GM18951 (cell line): ENCODE results near the gene CYSTM1.

Experiments
- POLR2A ChIP-seq: IDR thresholded peaks from 4 replicates; pipeline ENCODE4 v1.6.1; 2011; ENCODE audit warnings: mild to moderate bottlenecking; ENCODE audit not compliant: insufficient read length, insufficient read depth; ENCODE audit errors: extremely low read depth
- in situ Hi-C: fragments of 300-500 bp; cut with MboI; formaldehyde crosslinking; loops from one replicate; pipeline ENCODE4 v1.12.0; 2022; ENCODE audit warnings: low sequenced_read_pairs, mixed read lengths, inconsistent platforms; ENCODE audit not compliant: unreplicated experiment

The CYSTM1 gene

GRCh38 chr5:140258016-140258415, 83.0 kb downstream of the CYSTM1 start:
- in situ Hi-C loops: loop anchor here (5.0 kb wide), 1 partner anchor 74 kb away; no protein-coding TSS in a partner anchor

DNA sequence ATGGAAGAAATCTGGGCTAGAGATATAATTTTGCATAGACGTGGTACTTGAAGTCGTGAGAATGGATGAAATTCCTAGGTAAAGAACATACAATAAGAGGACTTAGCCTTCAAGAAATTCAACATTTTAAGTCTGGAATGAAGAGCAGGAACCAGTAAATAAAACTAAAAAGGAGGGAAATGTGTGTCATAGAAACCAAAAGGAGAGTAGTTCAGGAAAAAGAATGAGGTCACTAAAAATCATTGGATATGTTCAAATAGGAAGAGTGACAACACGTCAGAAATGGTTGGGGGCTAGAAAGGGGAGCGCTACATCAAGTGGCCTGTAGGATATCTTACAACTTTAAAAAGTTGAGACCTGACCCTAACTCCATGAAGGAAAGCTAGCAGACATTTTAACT, 83.9 kb downstream of the CYSTM1 start:
- no peak for TF ChIP-seq POLR2A
- in situ Hi-C loops: loop anchor here (5.0 kb wide), 1 partner anchor 73 kb away; no protein-coding TSS in a partner anchor

More at GRCh38 chr5:140258016-140258415, 83.0 kb downstream of the CYSTM1 start:
- TF ChIP-seq POLR2A: no peak

GRCh38 chr5:140259500-140259899, 84.5 kb downstream of the CYSTM1 start:
- TF ChIP-seq POLR2A: no peak
- in situ Hi-C loops: loop anchor here (5.0 kb wide), 1 partner anchor 73 kb away; no protein-coding TSS in a partner anchor

DNA sequence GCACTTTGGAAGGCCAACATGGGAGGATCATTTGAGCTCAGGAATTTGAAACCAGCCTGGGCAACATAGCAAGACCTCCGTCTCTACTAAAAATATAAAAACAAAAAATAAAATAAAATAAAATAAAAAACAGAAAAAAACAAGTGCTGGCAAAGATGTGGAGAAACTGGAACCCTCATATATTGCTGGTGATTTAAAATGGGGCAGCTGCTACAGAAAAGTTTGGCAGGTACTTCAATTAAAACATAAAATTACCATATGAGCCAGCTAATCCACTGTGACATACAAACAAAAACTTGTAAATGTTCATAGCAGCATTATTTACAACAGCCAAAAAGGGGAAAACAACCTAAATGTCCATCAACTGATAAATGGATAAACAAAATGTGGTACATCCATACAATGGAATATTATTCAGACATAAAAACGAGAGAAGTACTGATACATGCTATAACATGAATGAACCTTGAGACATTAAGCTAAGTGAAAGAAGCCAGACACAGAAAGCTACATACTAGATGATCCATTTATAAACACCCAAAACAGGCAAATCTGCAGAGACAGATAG, 85.2 kb downstream of the CYSTM1 start:
- TF ChIP-seq POLR2A: no peak
- in situ Hi-C loops: no loop called here

DNA sequence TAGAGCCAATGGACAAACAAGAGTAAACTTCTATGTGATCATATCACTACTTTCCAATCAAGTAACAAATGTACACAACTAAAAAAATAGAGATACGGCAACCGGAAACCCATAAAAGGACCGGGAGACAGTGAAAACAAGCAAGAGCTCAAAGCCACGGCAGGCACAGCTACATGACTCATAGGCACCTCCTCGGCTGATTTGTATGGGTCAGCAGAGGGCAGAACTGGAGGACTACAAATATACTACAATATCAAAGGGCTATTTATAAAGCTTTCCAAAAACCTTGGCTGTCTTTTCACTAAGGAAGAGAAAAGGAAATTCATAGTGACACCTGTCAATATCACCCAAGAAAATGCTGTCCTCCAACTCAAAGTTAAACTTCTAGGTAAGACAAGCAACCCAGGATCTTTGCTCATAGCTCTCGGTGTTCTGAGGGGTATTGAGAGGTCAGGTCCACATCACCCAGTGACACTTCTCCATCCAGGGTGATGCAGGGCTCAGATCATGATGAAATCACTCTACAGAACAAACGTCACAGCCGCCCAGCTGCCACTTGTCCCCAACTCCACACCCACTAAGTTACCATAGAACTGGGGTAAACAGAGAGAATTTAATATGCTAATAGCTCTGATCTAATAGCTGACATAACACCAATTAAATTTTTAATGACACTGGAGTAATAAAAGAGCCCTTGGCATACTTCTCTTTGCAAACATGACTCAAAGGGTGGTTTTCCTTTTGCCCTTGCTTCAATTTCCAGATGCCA, 86.6 kb downstream of the CYSTM1 start:
- in situ Hi-C loops: no loop called here
- no peak for TF ChIP-seq POLR2A

DNA sequence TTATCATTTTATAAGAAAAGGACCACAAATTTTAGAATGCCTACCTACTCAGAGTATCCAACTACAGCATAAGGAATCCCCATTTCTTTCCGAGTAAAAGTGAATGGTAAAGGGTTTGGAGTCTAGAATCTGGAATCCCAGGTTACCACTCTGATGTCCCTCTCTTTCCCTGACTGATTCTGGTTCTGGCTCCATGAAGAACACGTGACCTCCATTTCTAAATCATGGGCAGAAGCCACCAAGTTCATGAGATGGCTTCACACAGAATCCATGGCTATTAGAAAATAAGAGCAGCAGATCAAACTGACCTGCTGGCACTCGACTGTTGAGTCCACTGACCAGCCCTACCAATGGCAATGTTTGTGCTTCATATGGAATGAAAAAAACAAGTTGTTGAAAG, 87.2 kb downstream of the CYSTM1 start:
- in situ Hi-C loops: no loop called here
- TF ChIP-seq POLR2A: no peak

GRCh38 chr5:140262839-140263238, 87.9 kb downstream of the CYSTM1 start:
- in situ Hi-C loops: no loop called here
- no peak for TF ChIP-seq POLR2A

DNA sequence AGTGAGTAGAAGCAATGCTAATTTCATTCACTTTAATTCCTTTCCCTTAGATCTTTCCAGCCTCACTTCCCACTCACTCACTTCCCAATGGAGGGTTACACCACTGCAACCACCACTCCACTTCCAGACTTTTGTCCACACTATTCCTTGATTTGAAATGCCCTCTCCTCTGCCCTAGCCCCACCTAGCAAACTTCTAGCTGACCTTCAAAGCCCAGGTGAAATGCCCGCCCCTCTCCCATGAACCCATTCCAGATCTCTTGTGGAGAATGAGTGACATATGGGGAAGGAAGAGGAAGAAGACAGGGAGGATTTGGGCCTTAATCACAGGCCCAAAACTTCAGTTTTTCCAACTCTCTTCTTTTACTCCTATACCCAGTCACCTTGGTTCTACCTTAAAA, 90.9 kb downstream of the CYSTM1 start:
- in situ Hi-C loops: no loop called here

DNA sequence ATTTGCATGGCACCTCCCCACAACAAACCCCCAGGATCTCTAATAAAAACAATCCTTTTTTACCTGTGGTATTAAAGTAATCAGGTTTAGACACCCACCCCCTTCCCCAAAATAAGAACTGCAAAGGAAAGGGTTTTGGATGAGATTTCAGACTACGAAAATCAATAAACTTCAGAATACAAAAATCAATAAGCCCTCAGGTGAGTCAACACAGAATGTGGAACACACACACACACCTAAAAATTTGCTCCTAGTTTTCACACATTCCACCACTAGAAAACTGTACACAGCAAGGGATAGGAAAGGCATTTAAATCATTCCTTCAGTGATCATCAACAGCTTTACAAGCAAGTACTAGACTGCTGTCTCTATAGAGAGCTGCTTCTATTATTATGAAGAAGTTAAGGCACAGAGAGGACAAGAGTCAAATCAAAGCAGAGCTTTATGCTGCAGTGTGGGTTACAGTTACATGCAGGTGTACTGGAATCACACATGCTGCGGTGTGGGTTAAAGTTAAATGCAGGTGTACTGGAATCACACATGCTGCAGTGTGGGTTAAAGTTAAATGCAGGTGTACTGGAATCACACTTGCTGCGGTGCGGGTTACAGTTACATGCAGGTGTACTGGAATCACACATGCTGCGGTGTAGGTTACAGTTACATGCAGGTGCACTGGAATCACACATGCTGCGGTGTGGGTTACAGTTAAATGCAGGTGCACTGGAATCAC, 91.6 kb downstream of the CYSTM1 start:
- in situ Hi-C loops: no loop called here
- no peak for TF ChIP-seq POLR2A

More for the DNA sequence above, 90.9 kb downstream of the CYSTM1 start:
- no peak for TF ChIP-seq POLR2A

- in situ Hi-C loops: no loop called here
- no peak for TF ChIP-seq POLR2A
Observed at GRCh38 chr5:140267201-140267540, 92.2 kb downstream of the CYSTM1 start.

DNA sequence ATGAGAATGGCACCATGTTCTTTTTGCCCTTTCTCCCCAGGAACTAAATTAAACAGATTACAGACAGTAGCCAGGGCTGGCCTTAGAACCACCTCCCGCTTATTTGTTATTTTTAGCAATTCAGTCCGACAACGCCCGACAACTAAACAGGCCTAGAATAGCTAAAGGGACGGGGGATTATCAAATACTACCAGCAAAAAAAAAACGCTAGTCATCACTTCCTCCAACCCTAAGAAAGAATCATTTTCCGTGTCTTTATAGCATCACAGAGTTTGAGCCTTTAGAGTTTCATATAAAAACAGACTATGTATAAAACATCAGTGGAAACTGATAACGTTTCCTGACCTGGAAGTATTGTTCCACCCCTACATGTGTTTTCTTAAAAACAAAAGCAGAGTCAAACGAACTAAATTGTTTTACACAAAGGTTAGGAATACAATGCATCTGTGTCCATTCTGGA, 92.6 kb downstream of the CYSTM1 start:
- no peak for TF ChIP-seq POLR2A
- in situ Hi-C loops: no loop called here

GRCh38 chr5:140270008-140270407, 95.0 kb downstream of the CYSTM1 start:
- in situ Hi-C loops: no loop called here

GRCh38 chr5:140273401-140273877, 98.5 kb downstream of the CYSTM1 start:
- TF ChIP-seq POLR2A: no peak
- in situ Hi-C loops: no loop called here

More at GRCh38 chr5:140270008-140270407, 95.0 kb downstream of the CYSTM1 start:
- TF ChIP-seq POLR2A: no peak
